Glomerular endothelial cell (primary cell): Measurements from ENCODE around the gene CTCF. TPM values are rescaled to one million over a fixed set of nuclear protein-coding genes. Genes with fewer than 3 reads are reported as not detected.

Source experiments
- DNase-seq: peaks from one replicate; pipeline ENCODE4 v3.0.0-alpha.2; 2011; ENCODE audit warnings: low read depth, low spot score; ENCODE audit errors: extremely low read depth
- total RNA-seq: library from RNA; depleted of rRNA; stranded (reverse); fragments of >200 nt; gene quantifications from 2 replicates; pipeline ENCODE4 v1.2.3, GENCODE V29; 2015

The CTCF gene
- total RNA-seq, 1 donor from 2014 or later: 34.2 TPM

GRCh38 chr16:67534431-67534830, 27.9 kb upstream of the CTCF start:
- DNase-seq: no peak

- DNase-seq: no peak
Measured at GRCh38 chr16:67535201-67535600, 27.1 kb upstream of the CTCF start.

GRCh38 chr16:67537270-67537635, 25.1 kb upstream of the CTCF start:
- no peak for DNase-seq

- DNase-seq: no peak
Measured at GRCh38 chr16:67537636-67538591, 24.4 kb upstream of the CTCF start.

GRCh38 chr16:67538666-67539101, 23.6 kb upstream of the CTCF start:
- no peak for DNase-seq

- no peak for DNase-seq
Measured at GRCh38 chr16:67539271-67539670, 23.1 kb upstream of the CTCF start.

- no peak for DNase-seq
Measured at GRCh38 chr16:67539691-67540635, 22.4 kb upstream of the CTCF start.

GRCh38 chr16:67540756-67541155, 21.6 kb upstream of the CTCF start:
- no peak for DNase-seq

GRCh38 chr16:67541391-67542263, 20.7 kb upstream of the CTCF start:
- DNase-seq: no peak

GRCh38 chr16:67542464-67542863, 19.9 kb upstream of the CTCF start:
- no peak for DNase-seq

- no peak for DNase-seq
Measured at GRCh38 chr16:67543036-67543435, 19.3 kb upstream of the CTCF start.

GRCh38 chr16:67543582-67543981, 18.7 kb upstream of the CTCF start:
- no peak for DNase-seq

- no peak for DNase-seq
Measured at GRCh38 chr16:67544329-67544841, 17.9 kb upstream of the CTCF start.

- DNase-seq: no peak
Measured at GRCh38 chr16:67544844-67545664, 17.3 kb upstream of the CTCF start.

- no peak for DNase-seq
Measured at GRCh38 chr16:67545665-67546024, 16.7 kb upstream of the CTCF start.

- no peak for DNase-seq
Measured at GRCh38 chr16:67546091-67546501, 16.2 kb upstream of the CTCF start.

- DNase-seq: no peak
Measured at GRCh38 chr16:67546761-67547422, 15.4 kb upstream of the CTCF start.

GRCh38 chr16:67547423-67548264, 14.7 kb upstream of the CTCF start:
- DNase-seq: no peak
